ENCODE data around the gene PRKCE.

The PRKCE gene

GRCh38 chr2:46136953-46137352 lies 485.5 kb downstream of the PRKCE start:
- no peak for DNase-seq

GRCh38 chr2:46142546-46143428 lies 491.3 kb downstream of the PRKCE start:
- DNase-seq: no peak

GRCh38 chr2:46143429-46144132 lies 492.1 kb downstream of the PRKCE start:
- DNase-seq: no peak

- no peak for DNase-seq
Measured at GRCh38 chr2:46144133-46144800, 492.8 kb downstream of the PRKCE start.

GRCh38 chr2:46145017-46145416 lies 493.5 kb downstream of the PRKCE start:
- no peak for DNase-seq

- DNase-seq: no peak
Measured at GRCh38 chr2:46145840-46146239, 494.4 kb downstream of the PRKCE start.

- no peak for DNase-seq
Measured at GRCh38 chr2:46146866-46147502, 495.5 kb downstream of the PRKCE start.

- no peak for DNase-seq
Measured at GRCh38 chr2:46147626-46148368, 496.3 kb downstream of the PRKCE start.

GRCh38 chr2:46148369-46148736 lies 496.9 kb downstream of the PRKCE start:
- no peak for DNase-seq

GRCh38 chr2:46150445-46150955 lies 499.0 kb downstream of the PRKCE start:
- no peak for DNase-seq

GRCh38 chr2:46151577-46151976 lies 500.1 kb downstream of the PRKCE start:
- DNase-seq: no peak

- no peak for DNase-seq
Measured at GRCh38 chr2:46153996-46154753, 502.7 kb downstream of the PRKCE start.

GRCh38 chr2:46157072-46157965 lies 505.8 kb downstream of the PRKCE start:
- DNase-seq: no peak

- no peak for DNase-seq
Measured at GRCh38 chr2:46157966-46158310, 506.5 kb downstream of the PRKCE start.

- DNase-seq: no peak
Measured at GRCh38 chr2:46158661-46159060, 507.2 kb downstream of the PRKCE start.

GRCh38 chr2:46160326-46160725 lies 508.9 kb downstream of the PRKCE start:
- DNase-seq: no peak

- DNase-seq: no peak
Measured at GRCh38 chr2:46161315-46161714, 509.8 kb downstream of the PRKCE start.

GRCh38 chr2:46161911-46162310 lies 510.4 kb downstream of the PRKCE start:
- DNase-seq: no peak

GRCh38 chr2:46162329-46163097 lies 511.0 kb downstream of the PRKCE start:
- no peak for DNase-seq

- DNase-seq: peak in 1 of 2 donors; percentile 6
Measured at GRCh38 chr2:46163098-46163430, 511.6 kb downstream of the PRKCE start.
